Measurements from ENCODE around the gene OR52A1.
"Not testable (repeated sequence)": the region's sequence is repeated elsewhere in the genome, so short reads cannot be mapped to it uniquely, and the experiment has no call there.

The OR52A1 gene

DNA sequence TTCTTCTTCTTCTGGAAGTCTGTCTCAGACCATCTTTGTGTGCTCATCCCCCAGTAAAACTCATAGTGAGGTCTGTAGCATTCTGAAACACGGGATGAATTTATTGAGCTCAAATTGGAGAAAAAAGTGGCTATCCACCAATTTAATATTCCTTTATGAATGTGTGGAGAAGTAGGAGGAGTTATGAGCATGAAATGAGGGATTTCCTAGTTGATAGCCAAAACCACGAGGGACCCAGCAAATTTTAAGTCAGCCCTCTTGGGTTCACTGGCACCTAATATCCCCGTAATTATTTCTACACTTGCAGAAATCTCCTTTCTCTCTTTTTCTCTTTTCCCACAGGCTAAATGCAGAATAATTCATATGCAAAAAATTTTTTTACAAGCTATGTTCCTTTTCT lies at the start of gene OR52A1:
Gene OR52A1 (minus strand): TSS at position 101 of the 400 bp plus-strand sequence. CDS start 2,388 bp downstream, outside the sequence.
- no peak for DNase-seq

DNA sequence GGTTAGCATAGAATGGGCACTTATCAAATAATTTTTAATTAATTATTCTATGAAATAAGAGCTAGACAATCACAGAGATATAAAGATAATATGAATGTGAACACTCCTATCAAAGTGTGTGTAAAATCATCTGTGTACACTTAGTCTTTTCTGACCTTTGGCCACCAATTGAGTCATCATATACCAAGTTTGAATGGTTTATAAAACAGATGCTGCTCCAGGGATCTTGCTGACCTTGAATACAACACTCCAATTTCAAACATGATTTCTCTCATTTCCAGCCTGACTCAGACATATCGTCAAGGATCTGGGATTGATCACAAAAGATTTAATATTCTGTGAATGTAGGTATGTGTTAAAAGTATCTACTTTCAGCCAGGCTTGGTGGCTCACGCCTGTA lies 48.8 kb upstream of the OR52A1 start:
- DNase-seq: no peak

DNA sequence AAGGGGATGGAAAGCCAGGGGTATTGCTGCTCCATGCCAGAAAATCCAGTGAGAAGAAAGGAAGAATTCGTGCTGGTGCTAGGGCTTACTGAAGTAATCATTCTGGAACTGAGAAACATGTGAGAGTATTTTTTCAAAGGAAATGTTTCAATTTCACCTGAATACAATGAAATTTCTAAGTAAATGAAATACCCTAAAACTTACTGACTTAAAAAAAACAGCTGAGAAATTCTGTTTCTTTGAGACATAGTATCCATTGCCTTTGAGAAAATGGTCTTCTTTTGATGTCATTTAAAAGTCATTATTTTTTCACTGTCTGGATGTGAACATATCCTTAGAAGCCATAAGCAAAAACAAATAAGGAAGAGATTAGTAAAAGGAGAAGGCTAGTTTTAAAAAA lies 46.0 kb upstream of the OR52A1 start, which contains the start of gene OR51V1:
Gene OR51V1 (minus strand): TSS at position 101 of the 400 bp plus-strand sequence. CDS start 0 bp downstream, at position 101.
- DNase-seq: no peak

DNA sequence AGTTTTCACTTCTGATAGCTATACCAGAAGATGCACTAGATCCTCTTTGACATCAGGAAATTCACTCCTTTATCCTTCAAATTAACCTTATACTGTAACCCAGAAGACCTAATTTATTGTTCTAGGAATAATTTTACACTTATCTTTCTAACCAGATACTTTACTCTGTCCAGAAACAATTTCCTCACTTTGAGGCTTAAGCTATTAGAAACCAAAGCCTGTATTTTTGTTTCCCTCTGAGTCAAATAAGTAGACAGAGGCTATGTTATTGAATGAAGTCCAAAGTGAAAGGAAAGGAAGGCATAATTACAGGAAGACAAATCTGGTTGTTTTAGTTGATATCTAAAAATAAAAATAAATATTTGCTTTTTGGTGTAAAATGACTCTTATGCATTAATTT lies 43.7 kb upstream of the OR52A1 start:
- no peak for DNase-seq

DNA sequence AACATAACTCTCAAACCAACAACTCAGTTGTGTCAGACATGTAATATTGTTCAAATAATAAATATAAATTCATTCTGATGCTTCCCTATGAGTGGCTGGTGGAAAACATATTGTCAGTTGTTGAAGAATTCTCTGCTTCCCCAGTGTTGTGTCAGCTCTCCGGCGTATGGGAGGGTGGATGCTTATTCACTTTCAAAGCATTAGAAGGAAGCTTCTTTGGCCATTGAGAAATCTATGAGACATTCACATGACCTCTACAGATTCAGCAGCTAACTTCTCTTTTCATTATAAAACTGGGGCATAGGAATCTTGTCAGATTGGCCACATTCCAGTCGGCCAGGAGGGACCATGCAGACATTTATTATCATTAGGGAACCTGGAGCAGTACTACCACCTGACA lies 43.0 kb upstream of the OR52A1 start:
- no peak for DNase-seq

DNA sequence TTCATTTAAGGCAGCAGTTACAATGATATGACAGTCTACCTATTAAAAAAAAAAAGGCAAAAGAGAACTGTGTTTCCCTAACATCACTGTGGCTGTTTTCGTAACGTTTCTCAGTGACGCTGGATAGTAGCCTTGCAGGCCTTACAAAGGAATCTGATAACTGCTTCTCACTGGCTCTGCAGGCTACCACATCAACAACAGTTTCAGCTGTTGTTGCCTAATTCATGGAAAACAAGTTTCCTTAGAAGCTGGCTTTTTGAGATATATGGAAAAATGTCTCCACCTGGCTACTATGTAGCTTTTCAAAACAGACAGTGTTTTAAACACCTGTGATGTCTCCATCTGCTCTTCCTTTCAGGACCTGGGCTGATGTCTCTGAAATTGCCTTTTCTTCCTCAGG lies 42.2 kb upstream of the OR52A1 start:
- DNase-seq: no peak

DNA sequence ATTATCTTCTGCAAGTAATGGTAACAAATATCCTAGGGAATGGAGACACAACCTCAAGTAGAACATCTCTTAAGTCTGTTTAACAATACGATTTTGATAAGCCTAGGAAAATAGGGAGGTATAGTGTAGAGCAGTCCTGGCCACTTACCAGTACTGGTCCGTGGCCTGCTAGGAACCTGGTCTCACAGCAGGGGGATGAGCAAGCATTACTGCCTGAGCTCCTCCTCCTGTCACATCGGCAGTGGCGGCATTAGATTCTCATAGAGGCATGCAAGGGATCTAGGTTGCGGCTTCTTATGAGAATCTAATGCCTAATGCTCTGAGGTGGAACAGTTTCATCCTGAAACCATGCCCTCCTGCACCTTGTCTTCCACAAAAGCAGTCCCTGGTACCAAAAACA lies 41.5 kb upstream of the OR52A1 start:
- DNase-seq: no peak

DNA sequence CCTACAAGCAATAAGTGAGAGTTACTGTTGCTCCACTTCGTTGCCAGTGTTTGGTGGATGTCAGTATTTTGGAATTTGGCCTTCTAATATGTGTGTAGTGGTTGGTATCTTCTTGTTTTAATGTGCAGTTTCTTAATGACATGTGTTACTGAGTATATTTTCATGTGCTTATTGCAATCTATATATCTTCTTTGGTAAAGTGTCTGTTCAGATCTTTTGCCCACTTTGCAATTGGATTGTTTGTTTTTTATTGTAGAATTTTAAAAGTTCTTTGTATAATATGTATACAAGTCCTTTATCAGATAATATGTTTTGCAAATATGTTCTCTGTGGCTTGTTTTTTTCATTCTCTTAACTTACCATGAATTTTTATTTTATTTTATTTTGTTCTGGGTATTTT lies 38.2 kb upstream of the OR52A1 start:
- no peak for DNase-seq

DNA sequence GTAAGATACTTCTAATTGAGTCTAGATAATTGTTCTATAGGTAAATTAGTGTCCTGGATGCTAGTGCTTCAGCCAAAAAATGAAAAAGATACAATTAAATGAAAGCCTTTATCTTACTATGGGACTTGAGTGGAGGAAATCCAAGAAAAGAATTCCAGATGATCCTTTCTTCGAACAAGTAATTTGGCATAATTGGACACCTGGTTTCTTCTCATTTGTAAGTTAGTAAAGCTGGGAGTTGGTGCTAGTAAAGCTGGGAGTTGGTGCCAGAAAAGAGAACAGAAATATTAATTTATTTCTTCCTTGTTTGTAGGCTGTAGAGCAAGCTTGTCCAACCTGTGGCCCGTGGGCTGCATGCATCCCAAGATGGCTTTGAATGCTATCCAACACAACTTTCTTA lies 33.6 kb upstream of the OR52A1 start:
- DNase-seq: no peak

DNA sequence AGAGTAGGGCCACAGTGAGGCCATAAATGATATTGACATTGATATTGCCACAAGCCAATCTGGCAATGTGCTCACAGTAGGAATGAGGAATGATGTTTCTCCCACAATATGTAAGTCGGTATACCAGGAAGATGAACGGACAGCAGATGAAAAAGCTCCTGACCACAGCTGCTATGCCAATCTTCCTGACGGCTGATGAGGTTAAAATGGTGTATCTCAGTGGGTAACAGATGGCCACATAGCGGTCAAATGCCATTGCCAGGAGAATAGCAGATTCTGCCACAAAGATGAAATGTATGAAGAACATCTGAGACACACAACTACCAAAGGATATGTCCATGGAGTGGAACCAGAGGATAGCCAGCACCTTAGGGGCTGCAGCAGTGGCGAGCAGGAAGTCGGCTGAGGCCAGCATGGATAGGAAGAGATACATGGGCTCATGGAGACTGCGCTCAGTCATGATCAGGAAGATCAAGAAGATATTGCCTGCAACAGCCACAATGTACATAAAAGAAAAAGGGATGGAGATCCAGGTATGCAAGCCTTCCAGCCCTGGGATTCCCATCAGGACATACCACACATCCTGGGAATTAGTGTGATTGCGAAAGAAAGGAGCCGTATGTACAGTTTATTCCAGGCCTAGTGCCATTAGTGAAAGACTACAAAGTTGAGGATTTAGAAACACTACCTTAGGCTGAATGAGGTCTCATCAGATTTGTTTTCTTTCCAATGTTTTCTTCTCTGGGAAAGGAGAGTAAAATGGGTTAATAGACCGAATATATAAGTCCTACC lies 23.7 kb upstream of the OR52A1 start:
- DNase-seq: no peak

DNA sequence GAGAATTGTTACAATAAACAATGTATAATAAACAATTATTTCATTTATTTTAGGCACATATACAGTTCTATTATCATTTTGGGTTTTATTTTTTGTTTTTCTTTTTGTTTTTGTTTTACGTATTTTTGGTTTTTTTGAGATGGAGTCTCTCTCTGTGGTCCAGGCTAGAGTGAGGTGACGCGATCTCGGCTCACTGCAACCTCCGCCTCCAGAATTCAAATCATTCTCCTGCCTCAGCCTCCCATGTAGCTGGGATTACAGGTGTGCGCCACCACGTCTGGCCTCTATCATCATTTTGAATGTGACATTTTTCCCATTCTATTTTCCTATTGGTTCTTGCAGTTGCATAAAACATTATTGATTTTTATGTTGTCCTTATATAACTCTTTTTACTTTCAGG lies 20.4 kb upstream of the OR52A1 start:
- DNase-seq: no peak

DNA sequence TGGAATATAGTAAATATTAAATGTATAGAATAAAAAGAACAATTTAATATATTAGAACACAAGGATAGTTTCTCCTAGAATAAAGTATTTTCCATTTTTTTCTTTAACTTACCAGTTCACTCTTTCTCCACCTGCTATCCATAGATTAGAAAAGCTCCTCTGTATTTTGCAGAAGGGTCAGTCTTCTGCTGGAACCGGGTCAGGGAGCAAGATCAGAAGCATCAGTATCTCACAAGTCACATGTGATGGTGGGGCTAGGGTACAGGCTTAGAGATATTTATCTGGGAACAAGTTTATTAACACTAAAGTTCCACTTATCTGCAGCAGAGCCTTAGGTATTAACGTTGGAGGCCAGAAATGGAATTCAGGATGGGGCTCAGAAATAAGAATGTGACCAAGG lies 17.3 kb upstream of the OR52A1 start:
- DNase-seq: no peak

DNA sequence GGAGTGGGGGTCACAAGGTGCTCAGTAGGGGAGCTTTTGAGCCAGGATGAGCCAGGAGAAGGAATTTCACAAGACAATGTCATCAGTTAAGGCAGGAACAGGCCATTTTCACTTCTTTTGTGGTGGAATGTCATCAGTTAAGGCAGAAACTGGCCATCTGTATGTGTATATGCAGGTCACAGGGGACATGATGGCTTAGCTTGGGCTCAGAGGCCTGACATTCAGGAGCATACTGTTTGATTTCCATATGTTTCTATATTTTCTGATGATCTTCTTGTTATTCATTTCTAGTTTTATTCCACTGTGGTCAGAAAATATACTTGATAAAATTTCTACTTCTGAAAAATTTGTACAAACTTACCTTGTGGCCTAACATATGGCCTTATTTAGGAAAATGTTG lies 11.3 kb upstream of the OR52A1 start:
- not testable (repeated sequence) for DNase-seq

DNA sequence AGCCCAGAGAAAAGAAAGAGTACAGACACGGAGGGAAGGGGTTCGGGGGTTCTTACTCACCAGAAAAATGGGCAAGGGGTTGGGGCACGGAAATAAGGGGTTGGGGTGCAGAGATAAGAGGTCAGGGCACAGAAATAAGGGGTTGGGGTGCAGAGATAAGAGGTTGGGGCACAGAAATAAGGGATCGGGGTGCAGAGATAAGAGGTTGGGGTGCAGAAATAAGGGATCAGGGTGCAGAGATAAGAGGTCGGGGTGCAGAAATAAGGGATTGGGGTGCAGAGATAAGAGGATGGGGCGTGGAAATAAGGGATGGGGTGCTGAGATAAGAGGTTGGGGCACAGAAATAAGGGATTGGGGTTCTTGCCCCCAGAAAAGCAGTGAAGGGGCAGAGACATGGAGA lies 10.2 kb upstream of the OR52A1 start:
- not testable (repeated sequence) for DNase-seq

DNA sequence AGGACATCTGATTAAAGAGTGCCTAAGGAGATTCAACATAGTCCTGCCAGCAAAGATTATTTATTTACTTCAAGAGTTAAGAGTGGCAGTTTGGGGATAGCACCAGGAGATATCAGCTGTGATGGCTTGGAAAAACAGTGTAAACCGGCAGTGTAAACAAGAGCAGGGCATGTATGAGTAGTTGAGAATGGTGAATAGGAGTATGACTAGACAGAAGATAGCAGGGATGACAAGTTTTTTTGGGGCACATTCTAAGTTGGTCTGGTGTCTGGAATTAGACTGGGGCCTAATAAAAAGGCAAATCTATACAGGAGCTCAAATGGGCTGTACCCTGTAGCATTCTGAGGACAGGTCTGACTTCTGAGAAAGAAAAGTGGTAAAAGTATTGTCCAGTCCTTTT lies 6.5 kb upstream of the OR52A1 start:
- not testable (repeated sequence) for DNase-seq

DNA sequence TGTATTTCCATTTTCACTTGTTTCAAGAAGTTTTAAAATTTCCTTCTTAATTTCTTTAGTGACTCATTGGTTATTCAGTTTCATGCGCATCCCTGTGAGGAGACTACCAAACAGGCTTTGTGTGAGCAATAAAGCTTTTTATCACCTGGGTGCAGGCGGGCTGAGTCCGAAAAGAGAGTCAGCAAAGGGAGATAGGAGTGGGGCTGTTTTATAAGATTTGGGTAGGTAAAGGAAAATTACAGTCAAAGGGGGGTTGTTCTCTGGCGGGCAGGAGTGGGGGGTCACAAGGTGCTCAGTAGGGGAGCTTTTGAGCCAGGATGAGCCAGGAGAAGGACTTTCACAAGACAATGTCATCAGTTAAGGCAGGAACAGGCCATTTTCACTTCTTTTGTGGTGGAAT lies 5.7 kb upstream of the OR52A1 start:
- not testable (repeated sequence) for DNase-seq

DNA sequence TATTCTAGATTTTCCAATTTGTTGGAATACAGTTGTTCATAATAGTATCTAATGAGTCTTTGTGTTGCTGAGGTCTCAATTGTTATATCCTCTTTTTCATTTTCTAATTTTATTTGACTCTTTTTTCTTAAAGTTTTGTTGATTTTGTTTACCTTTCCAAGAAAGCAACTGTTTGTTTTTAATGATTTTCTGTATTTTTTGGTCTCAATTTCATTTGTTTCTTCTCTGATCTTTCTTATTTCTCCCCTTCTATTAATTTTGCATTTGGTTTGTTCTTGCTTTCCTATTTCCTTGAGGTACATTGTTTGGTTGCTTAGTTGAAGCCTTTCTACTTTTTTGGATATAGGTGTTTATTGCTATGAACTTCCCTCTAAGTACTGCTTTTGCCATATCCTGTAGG lies 5.2 kb upstream of the OR52A1 start:
- no peak for DNase-seq

DNA sequence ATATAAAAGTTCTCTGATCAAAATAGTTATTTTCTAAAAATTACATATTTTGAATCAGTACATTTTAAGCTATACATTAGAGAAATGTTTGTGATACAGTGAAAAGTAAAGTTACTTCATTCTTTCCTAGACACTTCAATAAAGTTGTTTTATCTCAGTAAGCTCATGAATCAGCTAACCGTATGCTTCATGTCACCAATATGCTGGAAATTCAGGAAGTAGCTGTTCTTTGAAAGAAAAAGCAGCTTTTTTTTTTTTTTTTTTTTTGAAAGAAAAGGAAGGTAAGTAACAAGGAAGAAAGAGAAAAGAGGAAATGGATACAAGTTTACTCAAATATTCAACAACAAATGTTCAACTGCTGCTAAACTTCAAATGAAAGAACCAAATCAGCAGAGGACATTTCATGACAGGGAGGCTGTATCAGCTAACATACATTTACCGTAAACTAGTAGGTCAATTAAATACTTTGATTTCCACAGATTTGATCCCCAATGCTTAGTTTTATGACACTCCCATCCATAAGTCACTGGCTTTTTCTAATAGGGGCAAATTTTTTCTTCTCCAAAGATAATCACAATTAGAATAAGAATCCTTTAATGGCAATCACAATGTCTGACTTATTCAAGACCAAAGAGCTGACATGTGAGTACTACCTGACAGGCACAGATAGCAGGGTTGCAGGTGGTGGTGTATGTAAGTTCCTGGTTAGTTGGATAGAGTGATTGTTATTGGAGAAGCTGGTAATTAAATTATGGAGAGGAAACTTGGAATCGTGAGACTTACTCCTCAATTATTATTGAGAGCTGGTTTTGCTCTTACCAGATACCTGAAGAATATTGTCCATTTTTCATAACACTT lies 754 bp downstream of the OR52A1 start:
- no peak for DNase-seq

DNA sequence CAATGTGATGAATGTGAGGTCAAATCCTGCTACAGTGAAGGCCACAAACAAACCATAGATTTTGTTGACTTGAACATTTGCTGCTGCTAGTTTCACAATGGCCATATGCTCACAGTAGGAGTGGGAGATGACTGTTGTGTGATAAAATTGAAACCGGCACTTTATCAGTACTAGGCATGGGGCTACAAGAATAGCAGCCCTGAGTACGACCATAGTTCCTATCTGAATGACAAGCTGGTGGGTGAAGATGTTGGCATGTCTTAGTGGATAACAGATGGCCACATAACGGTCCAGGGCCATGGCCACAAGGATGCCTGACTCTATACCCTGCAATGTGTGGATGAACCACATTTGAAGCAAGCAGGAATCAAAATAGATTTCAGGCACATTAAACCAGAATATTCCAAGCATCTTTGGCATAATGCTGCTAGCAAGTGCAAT lies 2.8 kb downstream of the OR52A1 start:
- no peak for DNase-seq

DNA sequence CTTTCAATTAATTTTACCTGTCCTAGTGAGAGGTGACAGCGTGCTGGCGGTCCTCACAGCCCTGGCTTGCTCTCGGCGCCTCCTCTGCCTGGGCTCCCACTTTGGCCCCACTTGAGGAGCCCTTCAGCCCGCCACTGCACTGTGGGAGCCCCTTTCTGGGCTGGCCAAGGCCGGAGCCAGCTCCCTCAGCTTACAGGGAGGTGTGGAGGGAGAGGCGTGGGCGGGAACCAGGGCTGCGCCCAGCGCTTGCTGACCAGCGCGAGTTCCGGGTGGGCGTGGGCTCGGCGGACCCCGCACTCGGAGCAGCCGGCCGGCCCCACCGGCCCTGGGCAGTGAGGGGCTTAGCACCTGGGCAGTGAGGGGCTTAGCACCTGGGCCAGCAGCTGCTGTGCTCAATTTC lies 10.4 kb downstream of the OR52A1 start:
- DNase-seq: not testable (repeated sequence)

DNA sequence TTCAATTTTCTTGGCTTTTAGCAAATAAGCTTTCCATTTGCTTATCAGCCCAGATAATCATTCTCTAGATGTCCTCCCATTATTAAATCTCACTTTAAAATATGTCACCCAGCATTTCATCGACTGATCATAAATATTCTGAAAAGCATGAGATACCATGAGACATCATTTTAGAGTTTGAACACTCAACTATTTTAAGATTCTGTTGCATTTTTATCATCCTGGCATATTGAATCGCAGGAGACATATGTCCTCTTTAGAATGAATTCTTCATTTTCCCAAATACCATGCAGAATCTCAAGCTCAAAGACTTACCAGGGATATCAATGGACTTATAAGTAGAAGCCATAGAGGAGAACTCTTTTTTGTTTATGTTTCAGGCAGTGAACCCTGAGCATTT lies 16.6 kb downstream of the OR52A1 start, which contains the start of gene OR52A5:
Gene OR52A5 (minus strand): TSS at position 361 of the 400 bp plus-strand sequence. CDS start 5,714 bp downstream, outside the sequence.
- no peak for DNase-seq

DNA sequence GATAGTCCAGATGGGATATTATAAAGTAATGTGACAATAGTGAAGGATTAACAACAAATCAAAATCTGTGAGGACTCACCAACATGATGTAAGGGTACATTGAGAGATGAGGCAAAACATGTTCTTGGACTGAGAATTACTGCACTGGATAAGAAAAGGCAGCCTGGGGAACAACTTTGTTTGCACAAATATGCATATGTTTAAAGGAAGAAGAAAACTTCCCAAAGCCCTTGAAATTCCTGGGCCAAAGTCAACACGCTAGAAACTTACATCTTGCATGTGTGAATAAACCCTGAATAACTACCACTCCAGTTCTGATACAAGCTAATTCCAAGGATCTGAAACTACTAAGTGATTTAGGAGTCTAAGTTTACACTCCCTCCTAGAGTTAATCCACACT lies 17.5 kb downstream of the OR52A1 start:
- DNase-seq: no peak

DNA sequence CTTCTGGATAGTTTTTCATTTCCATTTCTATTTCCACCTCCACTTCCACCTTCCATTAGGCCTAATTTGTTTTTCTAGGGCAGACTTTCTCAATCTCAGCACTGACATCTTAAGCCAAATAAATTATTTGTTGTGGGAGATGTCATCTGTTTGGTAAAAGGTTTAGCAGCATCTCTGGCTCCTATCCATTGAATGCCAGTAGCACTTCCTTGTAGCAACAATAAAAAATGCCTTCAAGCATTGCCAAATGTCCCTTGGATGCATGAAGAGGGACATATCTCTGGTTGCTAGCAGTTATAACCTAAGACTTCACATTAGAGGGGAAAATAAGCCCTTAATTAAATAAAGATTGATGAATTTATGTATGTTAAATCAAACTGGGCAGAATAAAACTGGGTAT lies 18.3 kb downstream of the OR52A1 start:
- no peak for DNase-seq

Data from NCI-H446 treated with DMSO at 0.1 percent for 48 hours (cell line).